ENCODE results near the gene GRM6.

The GRM6 gene

DNA sequence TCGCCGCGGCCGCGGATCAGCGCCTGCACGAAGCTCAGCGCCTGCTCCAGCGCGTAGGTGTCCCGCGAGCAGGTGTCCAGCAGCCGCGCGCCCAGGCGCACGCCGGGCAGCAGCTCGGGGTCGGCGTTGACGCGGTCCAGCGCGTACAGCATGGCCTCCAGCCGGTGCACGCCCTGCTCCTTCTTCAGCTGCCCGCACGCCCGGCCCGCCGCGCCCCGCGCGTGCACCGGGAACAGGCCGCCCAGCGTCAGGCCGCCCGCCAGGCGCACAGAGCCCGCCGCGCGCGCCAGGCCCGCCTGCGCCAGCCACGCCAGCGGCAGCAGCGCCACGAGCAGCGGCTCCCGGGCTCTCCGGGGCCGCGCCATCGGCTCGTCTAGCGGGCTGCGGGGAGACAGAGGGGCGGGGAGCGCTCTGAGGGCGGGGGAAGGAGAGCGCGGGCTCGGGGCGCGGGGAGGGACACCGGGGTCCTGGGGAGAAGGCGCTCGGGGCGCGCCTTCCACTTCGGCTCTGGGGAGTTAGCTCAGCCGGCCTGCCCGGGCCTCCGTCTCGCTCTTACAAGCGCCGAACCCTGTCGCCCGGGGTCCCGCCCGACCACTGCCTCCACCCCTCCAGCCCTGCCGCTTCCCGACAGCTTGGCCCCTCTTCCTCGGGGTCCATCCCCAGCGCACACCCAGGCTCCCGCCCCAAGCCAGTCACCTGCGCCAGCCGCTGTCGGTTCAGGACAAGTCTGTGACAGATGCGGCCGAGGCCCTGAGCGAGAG, at the start of gene GRM6:
Gene GRM6 (minus strand): TSS at position 741 of the 761 bp plus-strand sequence. CDS start 376 bp downstream, at position 365.
- Histone ChIP-seq H2AFZ (ENCODE audit: low read length) (no peak within 1 kb of the TSS), H3K4me1 (ENCODE audit: low read length) (no peaks in the 10 kb centered on the region), H3K36me3 (replicated peaks; ENCODE audit: insufficient read depth, low read length) (no peaks in the 10 kb centered on the region), H3K9ac (ENCODE audit: low read length) (no peak within 1 kb of the TSS), H3F3A (ENCODE audit: insufficient read depth, low read length) (no peaks in the 10 kb centered on the region), H3K27me3 (replicated peaks; ENCODE audit: insufficient read depth, low read length) (no peaks in the 10 kb centered on the region), H3K4me2 (ENCODE audit: low read depth, low read length) (no peak within 1 kb of the TSS), H3K27ac (ENCODE audit: low read length) (no peak within 1 kb of the TSS), H3K4me3 (ENCODE audit: low read length) (no peak within 1 kb of the TSS), H3K9me2 (replicated peaks; ENCODE audit: insufficient read depth, low read length) (no peaks in the 10 kb centered on the region), H4K20me1 (ENCODE audit: insufficient read depth, low read length) (no peaks in the 10 kb centered on the region), H3K79me2 (ENCODE audit: low read length) (no peaks in the 10 kb centered on the region), H3K9me3 (replicated peaks; ENCODE audit: insufficient read depth, low read length) (no peaks in the 10 kb centered on the region)
- no peak for TF ChIP-seq EZH2 (optimal IDR thresholded peaks at IDR 0.05; ENCODE audit: low read depth, low read length)
- TF ChIP-seq EZH2phosphoT487 (IDR thresholded peaks at IDR 0.05; ENCODE audit: low read length): no peak
- TF ChIP-seq, protein P1, sequence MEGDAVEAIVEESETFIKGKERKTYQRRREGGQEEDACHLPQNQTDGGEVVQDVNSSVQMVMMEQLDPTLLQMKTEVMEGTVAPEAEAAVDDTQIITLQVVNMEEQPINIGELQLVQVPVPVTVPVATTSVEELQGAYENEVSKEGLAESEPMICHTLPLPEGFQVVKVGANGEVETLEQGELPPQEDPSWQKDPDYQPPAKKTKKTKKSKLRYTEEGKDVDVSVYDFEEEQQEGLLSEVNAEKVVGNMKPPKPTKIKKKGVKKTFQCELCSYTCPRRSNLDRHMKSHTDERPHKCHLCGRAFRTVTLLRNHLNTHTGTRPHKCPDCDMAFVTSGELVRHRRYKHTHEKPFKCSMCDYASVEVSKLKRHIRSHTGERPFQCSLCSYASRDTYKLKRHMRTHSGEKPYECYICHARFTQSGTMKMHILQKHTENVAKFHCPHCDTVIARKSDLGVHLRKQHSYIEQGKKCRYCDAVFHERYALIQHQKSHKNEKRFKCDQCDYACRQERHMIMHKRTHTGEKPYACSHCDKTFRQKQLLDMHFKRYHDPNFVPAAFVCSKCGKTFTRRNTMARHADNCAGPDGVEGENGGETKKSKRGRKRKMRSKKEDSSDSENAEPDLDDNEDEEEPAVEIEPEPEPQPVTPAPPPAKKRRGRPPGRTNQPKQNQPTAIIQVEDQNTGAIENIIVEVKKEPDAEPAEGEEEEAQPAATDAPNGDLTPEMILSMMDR (IDR thresholded peaks at IDR 0.05; ENCODE audit: low read length): no peak
- DNase-seq: no peak

DNA sequence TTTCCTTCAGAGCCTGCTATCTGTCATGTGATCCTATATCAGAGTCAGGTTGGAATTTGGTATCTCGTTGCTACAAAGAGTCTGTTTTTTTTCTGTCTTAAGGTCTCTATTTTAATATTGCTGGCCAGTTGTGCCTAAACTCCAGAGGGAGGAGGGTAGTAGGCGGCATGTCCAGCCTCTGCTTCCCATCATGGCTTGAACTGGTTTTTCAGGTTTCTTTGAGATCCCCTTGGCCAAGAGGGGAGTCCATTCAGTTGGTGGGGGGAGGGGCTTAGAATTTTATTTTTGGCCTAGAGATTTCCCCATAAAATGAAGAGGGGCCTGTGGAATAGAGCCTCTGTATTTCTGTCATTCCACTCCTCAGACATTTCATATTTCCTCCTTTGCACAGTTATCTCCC, 49.6 kb upstream of the GRM6 start:
- Histone ChIP-seq H2AFZ (ENCODE audit: low read length) (no peak overlapping the region), H3K4me3 (ENCODE audit: low read length) (no peak overlapping the region), H3K4me2 (ENCODE audit: low read depth, low read length) (no peak overlapping the region), H3K27ac (ENCODE audit: low read length) (no peak overlapping the region), H3K9ac (ENCODE audit: low read length) (no peak overlapping the region), H3K9me3 (replicated peaks; ENCODE audit: insufficient read depth, low read length) (no peaks in the 10 kb centered on the region), H3K79me2 (ENCODE audit: low read length) (no peaks in the 10 kb centered on the region), H3K9me2 (replicated peaks; ENCODE audit: insufficient read depth, low read length) (no peaks in the 10 kb centered on the region), H3K4me1 (ENCODE audit: low read length) (no peaks in the 10 kb centered on the region), H3K36me3 (replicated peaks; ENCODE audit: insufficient read depth, low read length) (no peaks in the 10 kb centered on the region), H3K27me3 (replicated peaks; ENCODE audit: insufficient read depth, low read length) (no peaks in the 10 kb centered on the region; the same call in 1 of the 2 replicates), H3F3A (ENCODE audit: insufficient read depth, low read length) (no peaks in the 10 kb centered on the region), H4K20me1 (ENCODE audit: insufficient read depth, low read length) (no peaks in the 10 kb centered on the region)
- TF ChIP-seq EZH2phosphoT487 (IDR thresholded peaks at IDR 0.05; ENCODE audit: low read length): no peak
- TF ChIP-seq, protein P1 (IDR thresholded peaks at IDR 0.05; ENCODE audit: low read length): no peak
- no peak for TF ChIP-seq EZH2 (optimal IDR thresholded peaks at IDR 0.05; ENCODE audit: low read depth, low read length)
- DNase-seq: no peak

DNA sequence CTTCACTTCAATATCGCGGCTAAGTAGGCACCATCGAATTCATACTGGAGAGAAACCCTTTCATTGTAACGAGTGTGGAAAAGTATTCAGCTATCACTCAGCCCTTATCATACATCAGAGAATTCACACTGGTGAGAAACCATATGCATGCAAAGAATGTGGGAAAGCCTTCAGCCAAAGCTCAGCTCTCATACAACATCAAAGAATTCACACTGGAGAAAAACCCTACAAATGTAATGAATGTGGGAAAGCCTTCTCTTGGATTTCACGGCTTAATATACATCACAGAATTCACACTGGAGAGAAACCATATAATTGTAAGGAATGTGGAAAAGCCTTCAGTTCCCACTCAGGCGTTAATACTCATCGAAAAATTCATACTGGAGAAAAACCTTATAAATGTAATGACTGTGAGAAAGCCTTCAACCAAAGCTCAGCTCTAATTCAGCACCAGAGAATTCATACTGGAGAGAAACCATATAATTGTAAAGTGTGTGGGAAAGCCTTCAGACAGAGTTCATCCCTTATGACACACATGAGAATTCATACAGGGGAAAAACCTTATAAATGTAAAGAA, 38.0 kb upstream of the GRM6 start:
- Histone ChIP-seq H3K9me2 (replicated peaks; ENCODE audit: insufficient read depth, low read length) (no peaks in the 10 kb centered on the region), H3K79me2 (ENCODE audit: low read length) (no peaks in the 10 kb centered on the region), H3K4me2 (ENCODE audit: low read depth, low read length) (no peak overlapping the region), H3K27ac (ENCODE audit: low read length) (no peak overlapping the region), H3K9me3 (replicated peaks; ENCODE audit: insufficient read depth, low read length) (no peaks in the 10 kb centered on the region), H3F3A (ENCODE audit: insufficient read depth, low read length) (no peaks in the 10 kb centered on the region), H4K20me1 (ENCODE audit: insufficient read depth, low read length) (no peaks in the 10 kb centered on the region), H3K4me3 (ENCODE audit: low read length) (no peak overlapping the region), H2AFZ (ENCODE audit: low read length) (no peak overlapping the region), H3K4me1 (ENCODE audit: low read length) (no peaks in the 10 kb centered on the region), H3K9ac (ENCODE audit: low read length) (no peak overlapping the region), H3K27me3 (replicated peaks; ENCODE audit: insufficient read depth, low read length) (no peaks in the 10 kb centered on the region), H3K36me3 (replicated peaks; ENCODE audit: insufficient read depth, low read length) (no peaks in the 10 kb centered on the region)
- TF ChIP-seq EZH2phosphoT487 (IDR thresholded peaks at IDR 0.05; ENCODE audit: low read length) (no peak), EZH2 (optimal IDR thresholded peaks at IDR 0.05; ENCODE audit: low read depth, low read length) (no peak)
- TF ChIP-seq, protein P1 (IDR thresholded peaks at IDR 0.05; ENCODE audit: low read length): no peak
- DNase-seq: no peak
